Left forelimb (tissue), 1 donor: ENCODE measurements around the gene ITGA5.

Experiments used
- DNase-seq: peaks from one replicate; pipeline ENCODE4 v3.0.0-alpha.2; 2018; ENCODE audit warnings: low spot score

Gene ITGA5

DNA sequence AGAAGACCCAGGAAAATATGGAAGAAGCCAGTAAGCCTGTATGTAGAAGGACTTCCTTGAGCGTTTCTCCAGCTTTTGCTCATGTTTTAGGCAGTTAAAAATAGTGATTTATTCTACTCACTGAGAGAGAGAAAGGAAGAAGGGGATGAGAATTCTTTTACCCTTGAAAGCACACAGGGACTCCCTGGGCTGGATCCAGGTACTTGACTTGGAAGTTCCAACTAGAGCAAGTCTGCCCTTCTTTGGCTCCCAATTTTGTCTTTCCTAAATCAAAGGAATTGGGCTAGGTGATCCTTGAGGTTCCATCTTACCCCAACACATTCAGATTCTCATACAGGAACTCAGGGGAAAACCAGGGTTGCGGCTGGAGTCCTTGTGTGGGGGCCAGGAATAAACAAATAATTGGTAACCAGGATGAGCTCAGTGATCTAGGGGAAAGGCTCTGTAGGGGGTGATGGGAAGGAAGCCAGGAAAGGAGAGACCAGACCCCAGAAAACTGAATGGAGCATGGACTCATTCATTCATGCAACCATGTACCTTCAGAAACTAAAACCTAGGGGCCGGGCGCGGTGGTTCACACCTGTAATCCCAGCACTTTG is 11.5 kb upstream of the ITGA5 start:
- no peak for DNase-seq

DNA sequence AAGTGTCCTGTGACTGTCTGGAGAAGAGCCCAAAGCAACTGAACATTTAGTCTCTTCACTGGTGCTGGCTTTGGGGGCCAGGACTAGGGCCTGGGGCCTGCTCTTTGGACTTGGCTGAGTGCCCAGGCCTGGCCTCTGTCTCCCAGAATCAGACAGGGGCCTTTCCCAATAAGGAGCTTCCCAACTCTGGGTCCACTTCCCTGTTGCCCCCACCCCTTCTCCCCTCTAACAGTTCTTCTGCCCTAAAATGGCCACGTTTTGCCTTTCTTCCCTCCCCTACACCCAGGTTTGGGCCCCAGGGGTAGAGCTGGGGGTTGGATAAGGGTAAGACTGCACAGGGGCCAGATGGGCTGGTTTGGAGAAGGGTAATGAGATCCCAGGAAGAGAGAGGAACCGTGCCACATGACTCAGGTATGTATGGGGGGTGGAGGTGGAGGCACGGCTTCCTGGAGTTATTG is 10.0 kb upstream of the ITGA5 start:
- no peak for DNase-seq

DNA sequence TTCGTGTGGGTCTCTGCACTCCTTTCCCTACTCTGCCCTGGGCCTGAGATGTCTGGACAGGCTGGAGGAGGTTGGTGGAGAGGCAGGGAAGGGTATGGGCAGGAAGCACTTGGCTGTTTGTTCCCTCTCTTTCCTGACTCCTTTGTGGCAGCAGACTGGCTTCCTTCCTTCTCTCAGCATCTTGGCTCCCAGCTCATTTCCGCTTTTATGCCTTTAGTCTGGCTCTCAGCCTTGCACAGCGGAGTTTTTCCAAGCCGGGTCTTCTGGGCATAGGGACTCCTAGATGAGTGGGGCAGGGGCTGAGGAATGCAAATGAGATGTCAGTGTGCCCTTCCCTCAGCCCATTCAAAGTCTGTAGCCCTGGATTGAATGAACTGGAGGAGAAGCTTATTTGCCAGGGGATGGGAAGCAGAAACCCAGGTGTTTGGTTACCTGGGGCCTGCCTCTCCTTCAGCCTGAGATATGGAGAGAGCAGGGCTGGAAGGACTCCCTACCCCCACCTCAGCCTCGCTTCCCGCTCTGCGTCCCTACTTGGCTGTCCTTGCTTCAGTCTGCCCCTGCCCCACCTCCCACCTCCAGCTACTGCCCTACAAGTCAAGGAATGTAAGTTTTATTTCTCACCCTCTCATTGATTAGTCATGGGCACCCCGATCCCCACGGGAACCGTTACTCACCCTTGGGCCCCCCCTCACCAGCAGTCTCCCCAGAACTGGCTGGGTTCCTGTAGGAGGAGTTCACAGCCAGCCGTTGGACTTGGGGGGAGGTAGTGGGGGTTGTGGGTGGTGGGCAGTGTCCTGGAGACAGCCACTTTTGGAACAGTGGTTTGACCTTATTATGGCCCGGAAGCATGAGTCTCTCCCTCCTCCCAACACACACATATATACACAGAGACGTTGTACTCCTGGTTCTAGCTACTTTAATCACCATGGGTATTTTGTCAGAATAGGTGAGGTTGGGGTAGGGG is 9.3 kb upstream of the ITGA5 start:
- peak; percentile 60 for DNase-seq

DNA sequence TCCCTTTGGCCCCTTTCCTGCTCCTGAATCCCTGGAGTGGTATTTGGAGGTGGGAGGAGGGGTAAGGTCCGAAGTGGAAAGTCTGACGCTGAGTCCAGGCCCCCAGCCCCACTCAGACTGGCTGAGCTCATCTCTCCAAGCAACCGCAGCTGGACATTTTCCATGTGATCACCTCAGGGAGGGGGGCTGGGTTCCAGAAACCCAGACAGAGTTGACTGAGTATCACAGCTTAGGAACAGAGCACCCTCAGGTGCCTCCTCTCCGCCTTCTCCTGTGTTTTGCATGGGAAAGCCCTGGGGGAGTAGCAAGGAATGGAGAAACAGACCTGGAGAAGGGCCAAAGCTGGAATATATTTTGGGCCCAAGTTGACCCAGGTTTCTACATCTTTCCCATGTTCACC is 8.0 kb upstream of the ITGA5 start:
- no peak for DNase-seq

DNA sequence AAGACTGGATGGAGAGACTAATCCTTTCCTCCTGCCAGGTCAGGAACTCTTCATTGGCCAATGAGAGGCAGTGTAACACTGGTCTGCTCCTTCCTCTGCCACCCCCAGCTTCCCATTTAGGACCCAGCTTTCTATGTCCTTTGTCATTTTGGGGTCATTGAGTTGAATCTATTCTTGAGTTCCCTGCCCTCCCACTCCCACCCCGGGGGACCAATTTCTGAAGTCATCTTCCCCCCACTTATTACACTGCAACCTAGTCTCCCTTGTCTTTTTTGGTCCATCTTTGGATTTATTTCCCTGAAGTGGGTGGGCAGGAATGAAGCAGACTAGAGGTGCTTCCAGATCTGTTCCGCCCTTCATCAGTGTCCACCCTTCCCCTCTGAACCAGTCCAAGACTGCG is 7.6 kb upstream of the ITGA5 start:
- no peak for DNase-seq

DNA sequence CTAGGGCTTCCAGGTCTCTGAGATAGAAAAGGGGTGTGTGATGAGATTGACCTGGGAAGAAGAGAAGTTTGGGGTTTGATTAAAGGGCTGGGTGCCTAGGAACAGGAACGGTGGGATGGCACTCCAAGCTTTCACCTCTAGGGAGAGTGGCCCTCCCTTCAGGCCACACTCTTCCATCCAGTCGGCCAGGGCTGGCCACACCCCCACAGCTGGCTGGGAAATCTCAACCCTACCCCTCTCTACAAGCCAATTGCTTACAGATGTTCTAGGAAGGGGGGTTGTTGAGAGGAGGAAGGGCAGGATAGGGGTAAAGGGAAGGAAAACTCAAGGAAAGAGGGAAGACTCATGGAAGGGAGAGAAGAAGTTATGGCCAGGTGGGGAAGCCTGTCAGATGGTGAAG is 6.6 kb upstream of the ITGA5 start:
- no peak for DNase-seq

DNA sequence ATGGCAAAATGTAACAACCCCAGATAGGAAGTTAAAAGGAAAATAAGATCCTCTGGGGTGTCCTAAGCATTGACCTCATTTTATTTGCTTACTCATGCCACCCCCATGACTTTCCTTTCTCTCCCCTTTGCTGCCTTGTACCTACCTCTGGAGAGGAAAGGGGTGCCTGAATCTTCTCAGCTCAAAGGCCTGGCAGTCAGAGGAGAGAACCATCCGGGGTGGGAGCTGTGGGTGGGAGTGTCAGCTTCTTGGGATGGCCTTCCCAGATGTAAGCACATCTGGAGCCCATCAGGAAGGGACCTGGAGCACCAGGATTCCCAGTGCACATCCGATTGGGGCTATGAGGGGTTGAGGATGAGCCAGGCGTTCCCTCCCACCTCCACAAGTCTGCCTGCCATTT is 5.2 kb upstream of the ITGA5 start:
- DNase-seq, result no peak

DNA sequence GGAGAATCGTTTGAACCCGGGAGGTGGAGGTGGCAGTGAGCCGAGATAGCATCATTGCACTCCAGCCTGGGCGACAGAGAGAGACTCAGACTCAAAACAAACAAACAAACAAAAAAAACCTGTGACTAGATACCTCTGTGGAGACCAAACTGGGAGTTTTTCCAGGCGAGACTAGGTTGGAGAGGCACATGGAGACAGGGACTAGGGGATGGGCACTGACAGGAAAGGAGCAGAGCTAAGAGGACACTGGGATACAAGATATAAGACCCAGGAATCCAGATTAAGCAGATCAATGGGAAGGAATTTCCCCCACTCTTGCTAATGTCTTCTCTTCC is 4.7 kb upstream of the ITGA5 start:
- DNase-seq, result no peak

DNA sequence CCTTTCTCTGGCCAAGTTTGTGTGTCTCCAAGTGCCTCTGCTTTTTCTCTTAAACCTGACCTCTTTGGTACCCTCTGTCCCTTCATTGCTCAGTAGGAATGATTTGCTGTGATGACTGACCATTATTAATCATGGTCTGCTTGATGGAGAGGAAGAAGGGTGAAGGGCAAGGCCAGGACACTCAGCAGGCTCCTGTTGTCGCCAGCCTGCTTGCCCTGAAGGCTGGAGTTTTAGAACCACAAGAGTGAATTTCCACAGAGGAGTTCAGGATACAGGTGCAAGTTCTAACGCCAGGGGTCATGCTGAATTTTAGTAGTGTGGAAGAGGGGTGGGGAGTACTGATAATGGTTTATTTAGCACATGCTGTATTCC is 2.8 kb upstream of the ITGA5 start:
- DNase-seq, result no peak

DNA sequence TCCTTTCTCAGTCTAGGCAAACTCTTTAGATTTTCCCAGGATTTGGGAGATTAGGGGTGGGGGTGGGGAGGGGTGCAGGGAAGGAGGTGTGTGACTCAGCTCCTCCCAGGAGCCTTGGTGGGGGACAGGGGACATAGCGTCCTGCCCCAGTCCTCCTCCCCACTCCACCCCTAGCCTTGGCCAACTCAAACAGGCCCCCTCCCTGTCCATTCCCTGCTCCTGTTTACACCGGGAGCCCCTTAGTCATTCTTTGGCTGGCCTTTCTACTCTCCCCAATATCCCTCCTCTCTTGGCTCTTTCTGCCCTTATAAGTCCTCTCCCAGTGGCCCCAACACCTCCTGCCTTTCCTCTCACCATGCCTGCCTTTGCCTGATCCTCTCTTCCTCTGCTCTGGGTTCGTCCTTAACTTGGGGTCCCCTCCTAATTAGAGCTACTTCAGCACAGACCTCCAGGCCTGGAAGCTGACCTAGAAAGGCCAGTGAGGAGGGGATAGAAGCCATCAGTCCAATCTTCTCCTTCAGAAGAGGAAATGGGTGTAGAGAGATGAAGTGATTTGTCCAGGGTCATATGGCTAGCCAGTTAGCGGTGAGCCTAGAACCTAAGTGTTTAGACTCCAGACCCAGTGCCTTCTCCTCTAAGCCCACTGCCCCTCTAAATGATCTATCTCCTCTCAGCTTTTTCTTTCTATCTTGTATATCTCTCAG is 2.3 kb upstream of the ITGA5 start:
- no peak for DNase-seq

DNA sequence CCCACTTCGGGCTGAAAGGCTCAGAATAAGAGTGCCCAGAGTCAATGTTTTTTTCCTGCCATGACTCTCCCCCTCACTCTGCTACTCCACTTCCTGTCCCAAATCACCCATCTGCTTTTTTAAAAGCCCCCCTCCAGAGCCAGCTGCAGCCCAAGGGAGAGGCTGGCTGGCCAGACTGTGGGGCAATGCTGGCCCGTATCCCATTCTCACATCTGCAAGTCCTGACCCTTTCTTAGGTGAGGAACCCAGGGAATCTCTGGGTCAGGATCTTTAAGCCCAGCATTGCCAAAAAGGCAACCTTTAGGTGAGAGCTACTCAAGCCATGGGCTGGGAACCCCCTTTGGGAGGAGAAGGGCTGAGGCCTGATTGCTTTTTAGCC is 1.7 kb upstream of the ITGA5 start:
- DNase-seq, result no peak

DNA sequence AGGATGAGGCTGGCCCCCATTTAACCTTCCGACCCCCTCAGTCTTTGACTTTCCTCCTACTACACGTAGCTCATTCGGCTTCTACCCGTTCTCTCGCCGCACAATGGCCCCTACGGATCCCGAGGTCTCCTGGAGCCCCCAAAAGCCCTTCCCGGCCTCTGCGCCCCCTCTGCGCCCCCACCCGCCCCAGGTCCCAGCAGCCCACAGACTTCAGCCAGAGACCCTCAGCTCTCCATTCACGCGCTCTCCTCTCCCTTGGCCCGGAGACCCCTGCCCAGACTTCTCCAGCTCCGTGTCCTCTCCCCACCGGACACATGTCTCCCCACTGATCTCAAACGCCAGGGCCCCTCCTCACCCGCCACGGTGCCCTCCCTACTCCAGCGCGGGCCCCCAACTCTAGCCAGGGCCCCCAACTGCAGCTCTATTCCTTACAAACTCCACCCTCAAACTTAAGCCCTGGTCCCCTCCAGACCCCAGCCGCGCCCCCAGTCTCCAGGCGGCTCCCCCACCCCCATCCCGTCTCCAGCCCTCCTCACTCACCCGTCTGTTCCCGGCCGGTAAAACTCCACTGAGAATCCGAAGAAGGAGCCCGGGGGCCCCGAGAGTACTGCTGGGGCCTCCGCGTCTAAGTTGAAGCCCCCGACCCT is 502 bp downstream of the ITGA5 start:
- DNase-seq, result no peak

DNA sequence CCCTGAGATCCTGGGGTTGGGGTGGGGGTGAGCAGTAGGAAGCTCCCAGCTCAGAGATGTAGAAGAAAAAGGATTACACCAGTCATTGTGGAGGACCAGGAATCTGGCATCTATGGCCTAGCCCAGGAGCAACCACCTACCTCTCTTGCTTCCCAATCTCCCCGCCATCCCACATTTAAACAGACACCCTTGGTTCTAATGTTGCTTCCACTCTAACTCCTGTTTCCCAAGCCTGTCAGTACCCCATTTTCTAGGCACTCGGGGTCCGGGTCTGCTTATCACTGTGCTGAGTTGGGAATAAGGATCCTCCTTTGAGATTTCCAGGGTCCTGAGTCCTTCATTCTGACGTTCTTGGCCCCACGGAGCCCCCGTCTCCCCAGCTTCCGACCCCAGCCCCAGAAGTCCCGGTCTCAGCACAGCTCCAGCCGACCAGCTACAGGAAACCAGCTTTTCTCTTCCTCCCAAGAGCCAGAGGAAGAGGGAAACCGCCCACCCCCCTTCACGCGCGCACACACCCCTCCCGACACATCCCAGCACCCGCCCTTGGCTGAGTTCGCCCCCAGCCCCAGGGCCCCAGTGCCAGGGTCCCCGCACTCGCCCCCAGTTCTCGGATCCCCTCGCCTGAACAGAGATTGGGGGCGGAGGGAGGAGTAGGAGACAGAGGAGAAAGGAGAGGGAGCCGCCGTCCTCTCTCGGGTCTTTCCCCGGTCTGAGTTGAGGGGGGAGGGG is 1.2 kb downstream of the ITGA5 start:
- no peak for DNase-seq

DNA sequence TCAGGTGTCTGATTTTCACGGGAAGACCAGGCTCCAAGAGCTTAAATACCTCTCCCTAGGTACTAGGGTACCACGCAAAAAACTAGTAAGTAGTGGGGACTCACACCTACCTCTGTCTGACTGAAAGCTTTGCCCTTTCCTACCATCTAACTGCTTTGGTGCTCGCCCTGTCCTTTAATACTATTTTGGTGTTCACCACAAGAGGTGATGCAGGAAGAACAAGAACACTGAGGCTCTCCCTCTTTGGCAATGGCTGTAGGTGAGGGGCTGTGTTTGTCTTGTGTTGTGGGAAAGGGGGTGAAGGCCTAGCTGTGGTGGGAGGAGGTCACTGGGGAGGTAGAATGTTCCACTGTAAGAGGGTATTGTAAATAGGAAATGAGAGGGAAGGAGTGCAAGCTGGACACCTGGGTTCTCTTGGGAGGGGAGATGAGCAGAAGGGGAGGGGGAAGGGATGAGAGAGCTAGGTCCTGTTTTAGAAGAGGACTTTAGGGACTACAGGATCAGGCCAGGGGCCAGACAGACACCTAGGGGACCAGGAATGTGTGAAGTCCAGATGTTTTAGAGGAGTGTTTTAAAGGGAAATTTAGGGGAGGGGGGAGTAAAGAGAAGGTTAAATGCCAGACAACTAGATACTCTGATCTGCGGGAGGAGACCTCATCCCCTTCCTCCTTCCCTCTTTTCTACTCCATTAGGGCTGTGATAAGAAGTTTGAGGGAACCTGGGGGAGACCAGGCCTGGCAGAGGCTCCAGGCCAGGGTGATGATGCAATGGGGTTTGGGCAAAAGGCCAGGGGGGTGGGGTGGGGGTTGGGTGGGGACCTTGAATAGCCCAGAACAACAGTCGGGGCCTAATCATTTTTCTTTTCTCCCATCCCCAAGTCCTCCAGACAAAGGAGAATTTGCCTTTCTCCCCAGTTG is 2.1 kb downstream of the ITGA5 start:
- no peak for DNase-seq

DNA sequence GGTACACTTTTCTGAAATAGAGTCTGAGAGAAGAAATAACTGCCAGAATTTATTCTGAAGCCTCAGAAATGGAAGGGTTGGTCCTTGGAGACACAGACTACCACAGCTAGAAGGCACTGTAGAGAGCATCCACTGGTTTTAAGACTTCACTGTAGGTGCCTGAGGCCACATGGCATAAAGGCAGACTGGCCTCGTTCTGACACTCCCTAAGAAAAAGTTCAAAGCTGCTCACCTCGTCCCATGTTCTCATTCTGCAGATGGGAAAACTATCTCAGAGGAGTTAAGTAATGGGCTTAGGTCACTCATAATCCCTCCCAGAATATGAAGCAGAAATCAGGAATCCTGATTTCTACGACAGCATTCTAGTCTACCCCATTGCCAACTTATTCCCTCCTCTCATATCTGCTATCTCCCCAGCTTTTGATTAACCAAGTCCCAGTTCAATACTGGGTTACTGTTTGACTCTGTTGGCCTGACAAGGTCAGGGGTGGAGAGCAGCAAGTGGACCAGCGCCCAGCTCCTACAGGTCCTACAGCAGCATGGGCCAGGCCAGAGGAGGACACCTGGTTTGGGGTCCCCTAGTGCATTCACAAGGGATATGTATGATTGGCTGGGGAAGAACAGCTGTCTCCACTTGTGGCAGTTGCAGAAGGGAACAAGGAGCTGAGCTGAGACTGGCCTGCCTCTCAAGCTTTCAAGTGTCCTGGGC is 3.7 kb downstream of the ITGA5 start:
- DNase-seq, result no peak

DNA sequence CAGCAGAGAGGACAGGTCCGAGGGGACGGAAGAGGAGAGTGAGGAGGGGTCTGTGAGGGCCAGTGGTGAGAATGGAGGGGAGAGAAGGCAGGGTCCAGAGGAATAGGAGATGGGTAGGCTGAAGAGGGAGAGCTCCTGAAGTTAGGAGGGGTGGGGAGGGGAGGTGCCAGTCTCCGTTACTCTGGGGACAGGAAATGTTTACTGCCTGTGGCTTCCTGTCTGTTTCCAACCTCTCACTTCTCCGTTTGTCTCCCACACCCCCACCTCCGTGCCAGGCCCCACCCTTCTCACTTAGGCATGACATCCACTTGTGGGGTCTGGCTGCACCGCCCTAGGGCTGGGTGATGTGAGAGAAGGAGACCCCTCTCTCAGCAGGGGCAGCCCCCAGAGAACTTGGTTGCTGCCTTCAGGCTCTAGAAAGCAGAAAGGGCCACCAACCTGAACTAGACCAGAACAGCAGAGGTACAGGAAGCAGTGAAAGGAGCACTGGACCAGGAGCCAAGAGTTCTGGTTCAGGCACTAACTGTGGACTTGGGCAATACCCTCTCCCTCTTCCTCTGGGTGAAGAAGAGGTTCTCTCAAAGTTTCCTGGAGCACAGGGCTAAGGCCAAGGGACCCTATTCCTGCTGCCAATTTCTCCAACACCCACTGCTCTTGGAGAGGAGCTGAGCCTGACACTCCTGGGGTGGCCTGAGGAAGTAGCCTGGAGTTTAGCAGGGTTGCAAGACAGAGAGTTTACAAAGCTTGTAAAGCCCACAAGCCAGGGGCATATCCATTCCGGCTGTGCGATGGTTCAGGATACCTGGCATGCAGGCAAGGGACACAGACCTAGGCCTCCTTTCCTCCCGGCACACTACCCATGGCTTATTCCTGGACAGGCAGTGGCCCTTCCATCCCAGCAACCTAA is 5.5 kb downstream of the ITGA5 start:
- DNase-seq, result no peak

DNA sequence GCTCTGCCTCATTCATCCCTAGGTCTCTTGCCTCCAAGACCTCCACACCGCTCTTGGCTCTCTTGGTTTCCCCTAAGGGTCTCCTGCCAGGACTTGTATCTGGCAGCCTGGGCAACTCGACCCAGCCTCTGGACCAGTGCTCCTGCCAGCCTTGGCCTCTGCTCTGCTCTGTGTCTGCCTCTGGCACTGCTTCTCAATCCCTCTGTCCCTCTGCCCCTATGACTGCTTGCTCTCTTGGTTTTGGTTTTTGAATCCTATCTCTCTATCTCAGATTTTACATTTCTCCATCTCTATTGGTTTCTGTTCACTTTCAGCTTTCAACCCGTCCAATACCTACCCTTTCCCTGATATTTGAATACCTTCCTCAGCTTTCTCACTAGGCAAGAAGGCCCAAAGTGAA is 6.3 kb downstream of the ITGA5 start:
- no peak for DNase-seq

DNA sequence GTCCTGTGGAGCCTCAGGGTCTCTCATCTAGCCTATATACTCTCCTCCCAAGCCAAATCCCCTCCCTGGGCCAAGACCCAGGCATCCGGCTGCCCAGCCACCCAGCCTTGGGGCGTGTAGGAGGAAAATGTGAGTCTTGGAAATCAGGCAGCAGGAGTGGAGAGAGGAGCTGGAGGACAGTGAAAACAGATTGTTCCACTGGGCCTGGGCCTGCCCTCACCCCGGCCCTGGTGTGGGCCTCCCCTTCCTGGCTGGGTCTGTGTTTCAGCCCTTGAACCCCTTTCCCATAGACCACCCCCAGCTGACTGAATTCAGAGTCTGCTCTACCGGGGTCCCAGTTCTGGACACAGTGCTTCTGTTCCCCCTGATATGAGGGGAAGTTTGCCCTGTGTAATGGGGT is 6.7 kb downstream of the ITGA5 start:
- no peak for DNase-seq
